BE2C (cell line): ENCODE measurements around the gene CCDC182. TPM values are rescaled to one million over a fixed set of nuclear protein-coding genes. Genes with fewer than 3 reads are reported as not detected.

ENCODE experiments used
- DNase-seq: peaks from one replicate; pipeline ENCODE4 v3.0.0-alpha.2; 2020
- H3K27me3 ChIP-seq: fragments of 250-450 bp; sonication (Bioruptor Pico); 2 replicates; pipeline ENCODE4 v1.5.1; 2020; ENCODE audit warnings: mild to moderate bottlenecking
- H3K36me3 ChIP-seq: fragments of 250-450 bp; sonication (Bioruptor Pico); 2 replicates; pipeline ENCODE4 v1.5.1; 2020; ENCODE audit warnings: mild to moderate bottlenecking
- H3K4me1 ChIP-seq: fragments of 250-450 bp; sonication (Bioruptor Pico); 2 replicates; pipeline ENCODE4 v1.5.1; 2020
- H3K4me3 ChIP-seq: 2 replicates; pipeline ENCODE4 v1.5.1; 2011; ENCODE audit warnings: low read depth, low read length
- H3K9me3 ChIP-seq: fragments of 250-450 bp; sonication (Bioruptor Pico); 2 replicates; pipeline ENCODE4 v1.5.1; 2020
- polyA plus RNA-seq: library from polyadenylated mRNA; unstranded; fragments of >200 nt; gene quantifications from one replicate; pipeline ENCODE4 v1.2.1, GENCODE V29; 2012; ENCODE audit warnings: low read depth, missing spikeins; ENCODE audit not compliant: insufficient read length, insufficient read depth
- TF ChIP-seq, protein P1 (sequence below): IDR thresholded peaks from 2 replicates; pipeline ENCODE4 v1.5.1; 2012; ENCODE audit warnings: mild to moderate bottlenecking, low read depth, low read length

CCDC182 gene
- not detected for polyA plus RNA-seq

DNA sequence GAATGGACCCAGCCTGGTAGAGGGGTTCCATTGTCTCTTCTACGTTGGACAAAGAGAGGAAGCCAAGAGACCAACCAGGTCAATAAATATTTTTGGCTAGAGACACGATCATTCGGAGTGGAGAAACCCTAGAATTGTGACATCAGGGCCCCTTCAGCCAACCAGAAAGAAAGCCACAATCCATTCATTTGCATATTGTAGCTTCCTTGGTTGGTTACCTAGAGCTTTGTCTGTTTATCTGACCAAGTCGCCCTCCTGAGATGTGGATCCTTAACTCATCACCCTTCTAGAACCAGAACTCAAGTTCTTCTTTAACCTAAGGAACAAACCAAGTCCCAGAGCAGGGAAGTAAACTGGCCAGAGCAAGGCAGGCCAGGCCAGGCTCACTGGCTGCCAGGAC is at the start of gene CCDC182:
CCDC182 (minus strand) TSS at position 58 of the 400 bp plus-strand sequence; CDS start at position 31, 27 bp downstream.
- TF ChIP-seq, protein P1, sequence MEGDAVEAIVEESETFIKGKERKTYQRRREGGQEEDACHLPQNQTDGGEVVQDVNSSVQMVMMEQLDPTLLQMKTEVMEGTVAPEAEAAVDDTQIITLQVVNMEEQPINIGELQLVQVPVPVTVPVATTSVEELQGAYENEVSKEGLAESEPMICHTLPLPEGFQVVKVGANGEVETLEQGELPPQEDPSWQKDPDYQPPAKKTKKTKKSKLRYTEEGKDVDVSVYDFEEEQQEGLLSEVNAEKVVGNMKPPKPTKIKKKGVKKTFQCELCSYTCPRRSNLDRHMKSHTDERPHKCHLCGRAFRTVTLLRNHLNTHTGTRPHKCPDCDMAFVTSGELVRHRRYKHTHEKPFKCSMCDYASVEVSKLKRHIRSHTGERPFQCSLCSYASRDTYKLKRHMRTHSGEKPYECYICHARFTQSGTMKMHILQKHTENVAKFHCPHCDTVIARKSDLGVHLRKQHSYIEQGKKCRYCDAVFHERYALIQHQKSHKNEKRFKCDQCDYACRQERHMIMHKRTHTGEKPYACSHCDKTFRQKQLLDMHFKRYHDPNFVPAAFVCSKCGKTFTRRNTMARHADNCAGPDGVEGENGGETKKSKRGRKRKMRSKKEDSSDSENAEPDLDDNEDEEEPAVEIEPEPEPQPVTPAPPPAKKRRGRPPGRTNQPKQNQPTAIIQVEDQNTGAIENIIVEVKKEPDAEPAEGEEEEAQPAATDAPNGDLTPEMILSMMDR, result no peak
- no peak for DNase-seq
- Histone ChIP-seq H3K36me3 (no peaks in the 10 kb centered on the region), H3K9me3 (peaks cover 2% of the 10 kb centered on the region; the same call in 1 of the 2 replicates), H3K27me3 (no peaks in the 10 kb centered on the region), H3K4me3 (no peak within 1 kb of the TSS), H3K4me1 (peaks cover 38% of the 10 kb centered on the region)

DNA sequence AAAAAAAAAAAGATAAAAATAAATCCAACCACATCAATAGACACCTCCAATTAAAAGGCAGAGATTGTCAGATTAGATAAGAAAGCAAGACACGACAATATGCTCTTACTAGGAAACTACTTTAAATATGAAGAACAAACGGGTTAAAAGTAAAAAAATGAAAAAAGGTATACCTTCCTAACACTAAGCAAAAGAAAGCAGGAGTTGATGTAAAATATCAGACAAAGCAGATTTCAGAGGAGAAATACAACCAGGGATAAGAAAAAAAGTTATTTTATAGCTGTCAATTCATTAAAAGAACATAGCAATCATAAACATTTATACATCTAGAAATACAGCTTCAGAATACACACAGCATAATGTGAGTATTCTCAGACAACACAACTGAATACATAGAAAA is 49.7 kb upstream of the CCDC182 start:
- H3K27me3 ChIP-seq, result no peaks in the 10 kb centered on the region
- TF ChIP-seq, protein P1, result no peak
- no peaks in the 10 kb centered on the region for H3K36me3 ChIP-seq
- no peaks in the 10 kb centered on the region for H3K4me1 ChIP-seq
- no peak for DNase-seq
- H3K9me3 ChIP-seq, result no peaks in the 10 kb centered on the region
- H3K4me3 ChIP-seq, result no peak overlapping the region

DNA sequence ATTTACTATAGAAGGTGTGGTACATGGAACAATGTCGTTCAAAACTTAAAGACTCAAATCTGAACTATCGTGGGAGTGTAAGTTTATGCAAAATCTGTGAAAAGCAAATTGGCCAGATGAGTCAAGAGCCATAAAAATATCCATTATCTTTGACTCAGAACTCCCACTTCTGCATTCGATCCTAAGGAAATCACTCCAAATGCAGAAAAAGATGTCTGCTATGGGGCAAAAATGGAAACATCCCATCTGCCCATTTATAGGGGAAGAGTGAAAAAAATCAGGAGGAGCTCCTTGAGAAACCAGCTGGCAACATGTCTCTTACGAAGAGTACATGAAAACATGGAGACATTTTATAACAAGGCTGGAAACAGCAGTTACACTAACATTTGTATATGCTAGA is 43.6 kb upstream of the CCDC182 start:
- TF ChIP-seq, protein P1, result no peak
- H3K4me3 ChIP-seq, result no peak overlapping the region
- H3K36me3 ChIP-seq, result no peaks in the 10 kb centered on the region
- H3K9me3 ChIP-seq, result no peaks in the 10 kb centered on the region
- no peaks in the 10 kb centered on the region for H3K27me3 ChIP-seq
- peaks cover 2% of the 10 kb centered on the region; the same call in 1 of the 2 replicates for H3K4me1 ChIP-seq
- no peak for DNase-seq

DNA sequence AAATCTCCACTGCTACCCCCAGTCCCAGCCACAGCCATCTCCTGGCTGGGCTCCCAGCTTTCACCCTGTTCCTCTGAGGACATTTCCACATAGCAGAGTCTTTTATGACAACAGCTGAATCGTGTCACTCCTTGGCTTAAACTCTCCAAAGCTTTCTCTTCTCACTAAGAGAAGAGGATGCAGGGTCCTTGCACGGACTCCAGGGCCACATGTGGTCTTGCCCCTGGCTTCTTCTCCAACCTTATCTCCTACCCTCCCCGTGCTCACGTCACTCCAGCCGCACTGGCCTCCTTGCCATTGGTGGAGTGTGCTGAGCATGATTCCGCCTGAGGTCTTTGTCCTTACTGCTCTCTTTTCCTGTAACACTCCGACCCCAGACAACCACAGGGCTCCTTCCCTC is 39.9 kb upstream of the CCDC182 start:
- peaks cover 27% of the 10 kb centered on the region for H3K4me1 ChIP-seq
- no peak for DNase-seq
- TF ChIP-seq, protein P1, result no peak
- no peaks in the 10 kb centered on the region for H3K36me3 ChIP-seq
- no peaks in the 10 kb centered on the region for H3K9me3 ChIP-seq
- no peak overlapping the region for H3K4me3 ChIP-seq
- no peaks in the 10 kb centered on the region for H3K27me3 ChIP-seq

DNA sequence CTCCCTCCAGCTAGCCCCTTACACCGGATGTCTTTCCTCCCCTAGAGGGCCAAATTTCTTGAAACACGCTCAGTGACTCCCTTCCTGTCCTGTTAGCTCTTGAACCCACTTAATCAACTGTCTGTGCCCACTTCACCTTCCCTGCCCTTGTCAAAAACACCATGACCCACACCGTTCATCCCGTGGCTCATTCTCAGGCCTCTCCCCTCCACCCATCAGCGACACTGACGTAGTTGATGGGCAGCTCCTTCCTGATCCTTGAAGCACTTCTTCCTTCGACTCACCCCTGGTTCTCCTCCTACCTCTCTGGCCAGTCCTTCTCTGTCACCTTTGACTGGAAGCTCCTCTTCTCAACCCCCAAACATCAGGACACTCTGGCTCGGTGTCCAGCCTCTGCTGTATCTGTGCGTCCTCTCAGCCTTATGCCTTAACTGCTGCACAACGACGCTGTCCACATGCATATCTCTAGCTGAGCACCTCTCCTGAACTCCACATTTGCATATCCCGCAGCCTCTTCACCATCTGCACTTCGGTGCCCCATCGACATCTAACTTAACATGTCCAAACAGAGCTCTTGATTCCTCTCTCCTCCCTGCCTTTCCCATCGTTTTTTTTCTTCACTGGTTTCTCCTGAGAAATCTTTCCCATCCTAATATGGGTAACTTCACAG is 39.3 kb upstream of the CCDC182 start:
- TF ChIP-seq, protein P1, result 0 out of 2 replicates have a peak, but pooled peaks have one; percentile 2
- H3K36me3 ChIP-seq, result no peaks in the 10 kb centered on the region
- no peaks in the 10 kb centered on the region for H3K9me3 ChIP-seq
- H3K27me3 ChIP-seq, result no peaks in the 10 kb centered on the region
- no peak for DNase-seq
- H3K4me3 ChIP-seq, result no peak overlapping the region
- H3K4me1 ChIP-seq, result peaks cover 27% of the 10 kb centered on the region

DNA sequence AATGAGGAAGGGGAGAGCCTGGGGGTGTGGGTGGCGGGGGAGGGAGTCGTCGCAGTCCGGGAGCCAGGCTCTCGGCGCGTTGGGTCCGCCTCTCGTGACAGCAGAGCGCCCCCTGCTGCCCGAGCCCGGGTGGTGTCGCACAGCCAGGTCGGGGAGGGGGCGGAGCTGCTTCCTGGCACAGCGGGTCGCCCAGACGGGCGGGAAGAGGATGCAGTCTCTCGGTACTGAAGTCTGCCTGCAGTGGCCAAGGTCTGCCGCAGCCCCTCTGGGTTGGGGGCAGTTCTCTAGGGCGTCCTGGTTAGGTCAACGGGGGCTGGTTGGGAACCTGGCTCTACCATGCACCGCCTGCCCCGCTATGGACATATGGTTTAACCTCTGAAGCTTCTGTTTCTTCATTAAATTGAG is 38.2 kb upstream of the CCDC182 start:
- H3K36me3 ChIP-seq, result no peaks in the 10 kb centered on the region

More for the DNA sequence above, 38.2 kb upstream of the CCDC182 start:
- H3K27me3 ChIP-seq, result no peaks in the 10 kb centered on the region
- H3K9me3 ChIP-seq, result no peaks in the 10 kb centered on the region
- peaks cover 27% of the 10 kb centered on the region for H3K4me1 ChIP-seq
- peak overlapping the region; percentile 43 for H3K4me3 ChIP-seq
- DNase-seq, result peak; percentile 95
- TF ChIP-seq, protein P1, result peak; percentile 84
